Activated naive CD4-positive, alpha-beta T cell treated with anti-CD3 and anti-CD28 coated beads for 36 hours (primary cell): ENCODE measurements around the gene SLC43A3. TPM values are rescaled to one million over a fixed set of nuclear protein-coding genes. Genes with fewer than 3 reads are reported as not detected.

Source experiments
- CTCF ChIA-PET: fragments of 350-600 bp; sonication (Branson Sonifier 250); formaldehyde crosslinking; loops from one replicate; lab custom pipeline; 2021; ENCODE audit warnings: antibody characterized with exemption; lab: Charles Lee
- DNase-seq: peaks from one replicate; pipeline ENCODE4 v3.0.0-alpha.2; 2020
- H3K27ac Mint-ChIP-seq: one replicate; pipeline ENCODE4 v1.8.0; 2021; ENCODE audit warnings: mild to moderate bottlenecking, mixed read lengths
- H3K27me3 Mint-ChIP-seq: one replicate; pipeline ENCODE4 v1.8.0; 2021; ENCODE audit warnings: low read depth, mixed read lengths
- H3K36me3 Mint-ChIP-seq: one replicate; pipeline ENCODE4 v1.8.0; 2021; ENCODE audit warnings: low read depth, mixed read lengths
- H3K4me1 Mint-ChIP-seq: one replicate; pipeline ENCODE4 v1.8.0; 2021; ENCODE audit warnings: low read depth, mixed read lengths
- H3K4me3 Mint-ChIP-seq: one replicate; pipeline ENCODE4 v1.8.0; 2021; ENCODE audit warnings: mild to moderate bottlenecking, moderate library complexity, mixed read lengths
- H3K9me3 Mint-ChIP-seq: one replicate; pipeline ENCODE4 v1.8.0; 2021; ENCODE audit warnings: mixed read lengths
- intact Hi-C: fragments of 100-400 bp; cut with micrococcal nuclease; formaldehyde crosslinking; loops from one replicate; pipeline ENCODE4 v1.15.1; 2023
- total RNA-seq, 2 experiments: library from RNA; stranded (reverse); gene quantifications; one replicate each; pipeline ENCODE4 v1.2.3, GENCODE V29; 2021

SLC43A3 gene
- total RNA-seq, 2 experiments from 2014 or later: 116 to 117 TPM

GRCh38 chr11:57390535-57390934 lies 36.4 kb downstream of the SLC43A3 start, which contains the start of gene PRG2:
TSS of gene PRG2 (minus strand) at chr11:57390650. CDS start at chr11:57389944, 706 bp downstream.
- no peaks in the 10 kb centered on the region for H3K9me3 Mint-ChIP-seq
- H3K27me3 Mint-ChIP-seq: no peaks in the 10 kb centered on the region
- H3K4me3 Mint-ChIP-seq: no peak within 1 kb of the TSS
- H3K36me3 Mint-ChIP-seq: peaks cover 2% of the 10 kb centered on the region
- no peak within 1 kb of the TSS for H3K27ac Mint-ChIP-seq
- CTCF ChIA-PET: no interaction called here
- DNase-seq: no peak
- intact Hi-C loops: no loop called here
- H3K4me1 Mint-ChIP-seq: no peaks in the 10 kb centered on the region

GRCh38 chr11:57387289-57388030 lies 39.5 kb downstream of the SLC43A3 start:
- Mint-ChIP-seq H3K9me3 (no peaks in the 10 kb centered on the region), H3K27ac (no peak overlapping the region), H3K36me3 (peaks cover 2% of the 10 kb centered on the region), H3K4me3 (no peak overlapping the region), H3K4me1 (no peaks in the 10 kb centered on the region), H3K27me3 (no peaks in the 10 kb centered on the region)
- DNase-seq: no peak
- CTCF ChIA-PET: no interaction called here
- intact Hi-C loops: no loop called here

GRCh38 chr11:57386178-57386940 lies 40.6 kb downstream of the SLC43A3 start:
- CTCF ChIA-PET: no interaction called here
- no peaks in the 10 kb centered on the region for H3K27me3 Mint-ChIP-seq
- H3K4me1 Mint-ChIP-seq: no peaks in the 10 kb centered on the region
- peaks cover 2% of the 10 kb centered on the region for H3K36me3 Mint-ChIP-seq
- no peak overlapping the region for H3K4me3 Mint-ChIP-seq
- no peaks in the 10 kb centered on the region for H3K9me3 Mint-ChIP-seq
- DNase-seq: no peak
- intact Hi-C loops: no loop called here
- H3K27ac Mint-ChIP-seq: no peak overlapping the region

GRCh38 chr11:57380975-57381374 lies 45.9 kb downstream of the SLC43A3 start, which contains the start of gene PRG3:
TSS of gene PRG3 (minus strand) at chr11:57381150. CDS start at chr11:57380708, 442 bp downstream.
- DNase-seq: no peak
- no peak within 1 kb of the TSS for H3K4me3 Mint-ChIP-seq
- H3K27ac Mint-ChIP-seq: no peak within 1 kb of the TSS
- no peaks in the 10 kb centered on the region for H3K36me3 Mint-ChIP-seq
- H3K27me3 Mint-ChIP-seq: peaks cover 11% of the 10 kb centered on the region
- intact Hi-C loops: no loop called here
- H3K4me1 Mint-ChIP-seq: no peaks in the 10 kb centered on the region
- H3K9me3 Mint-ChIP-seq: no peaks in the 10 kb centered on the region
- CTCF ChIA-PET: interaction anchor here (0.7 to 1.0 kb wide), 3 partner anchors 20 to 256 kb away, joined by 3 to 7 read pairs (median 3); no protein-coding TSS in a partner anchor

- Mint-ChIP-seq H3K36me3 (no peaks in the 10 kb centered on the region), H3K9me3 (no peaks in the 10 kb centered on the region), H3K4me3 (no peak overlapping the region), H3K4me1 (no peaks in the 10 kb centered on the region), H3K27ac (no peak overlapping the region), H3K27me3 (peaks cover 11% of the 10 kb centered on the region)
- intact Hi-C loops: no loop called here
- CTCF ChIA-PET: no interaction called here
- DNase-seq: peak; percentile 16
Observed at GRCh38 chr11:57379732-57380131, 47.2 kb downstream of the SLC43A3 start.

- Mint-ChIP-seq H3K36me3 (no peaks in the 10 kb centered on the region), H3K27ac (no peak overlapping the region), H3K9me3 (no peaks in the 10 kb centered on the region), H3K4me3 (no peak overlapping the region), H3K4me1 (no peaks in the 10 kb centered on the region), H3K27me3 (peaks cover 11% of the 10 kb centered on the region)
- CTCF ChIA-PET: interaction anchor here (0.9 to 1.5 kb wide), 3 partner anchors 16 to 82 kb away, joined by 3 read pairs; partner anchors contain the start of gene RTN4RL2
- no peak for DNase-seq
- intact Hi-C loops: no loop called here
Observed at GRCh38 chr11:57378186-57378585, 48.7 kb downstream of the SLC43A3 start.

- H3K27ac Mint-ChIP-seq: no peak overlapping the region
- CTCF ChIA-PET: interaction anchor here (1.3 kb wide), 1 partner anchor 27 kb away, joined by 3 read pairs; no protein-coding TSS in a partner anchor
- peaks cover 11% of the 10 kb centered on the region for H3K27me3 Mint-ChIP-seq
- H3K4me1 Mint-ChIP-seq: no peaks in the 10 kb centered on the region
- DNase-seq: no peak
- H3K4me3 Mint-ChIP-seq: no peak overlapping the region
- intact Hi-C loops: no loop called here
- H3K9me3 Mint-ChIP-seq: no peaks in the 10 kb centered on the region
- H3K36me3 Mint-ChIP-seq: no peaks in the 10 kb centered on the region
Observed at GRCh38 chr11:57377107-57377506, 49.8 kb downstream of the SLC43A3 start.

GRCh38 chr11:57376095-57377090 lies 50.5 kb downstream of the SLC43A3 start:
- H3K4me3 Mint-ChIP-seq: no peak overlapping the region
- no peaks in the 10 kb centered on the region for H3K4me1 Mint-ChIP-seq
- H3K27ac Mint-ChIP-seq: no peak overlapping the region
- DNase-seq: no peak
- intact Hi-C loops: no loop called here
- H3K36me3 Mint-ChIP-seq: no peaks in the 10 kb centered on the region
- H3K27me3 Mint-ChIP-seq: peaks cover 11% of the 10 kb centered on the region
- CTCF ChIA-PET: interaction anchor here (1.3 kb wide), 1 partner anchor 26 kb away, joined by 3 read pairs; no protein-coding TSS in a partner anchor
- no peaks in the 10 kb centered on the region for H3K9me3 Mint-ChIP-seq

GRCh38 chr11:57375490-57375889 lies 51.4 kb downstream of the SLC43A3 start:
- intact Hi-C loops: no loop called here
- H3K27ac Mint-ChIP-seq: no peak overlapping the region
- H3K4me3 Mint-ChIP-seq: no peak overlapping the region
- no peaks in the 10 kb centered on the region for H3K9me3 Mint-ChIP-seq
- H3K4me1 Mint-ChIP-seq: no peaks in the 10 kb centered on the region
- H3K36me3 Mint-ChIP-seq: no peaks in the 10 kb centered on the region
- CTCF ChIA-PET: no interaction called here
- H3K27me3 Mint-ChIP-seq: peaks cover 9% of the 10 kb centered on the region
- no peak for DNase-seq

GRCh38 chr11:57374966-57375365 lies 52.0 kb downstream of the SLC43A3 start:
- Mint-ChIP-seq H3K36me3 (no peaks in the 10 kb centered on the region), H3K9me3 (no peaks in the 10 kb centered on the region), H3K27me3 (peaks cover 7% of the 10 kb centered on the region), H3K27ac (no peak overlapping the region), H3K4me3 (no peak overlapping the region), H3K4me1 (no peaks in the 10 kb centered on the region)
- intact Hi-C loops: no loop called here
- DNase-seq: no peak
- CTCF ChIA-PET: no interaction called here

GRCh38 chr11:57373146-57373545 lies 53.8 kb downstream of the SLC43A3 start:
- Mint-ChIP-seq H3K4me3 (no peak overlapping the region), H3K4me1 (no peaks in the 10 kb centered on the region), H3K9me3 (no peaks in the 10 kb centered on the region), H3K36me3 (no peaks in the 10 kb centered on the region), H3K27ac (no peak overlapping the region), H3K27me3 (peaks cover 3% of the 10 kb centered on the region)
- CTCF ChIA-PET: interaction anchor here (1.0 to 1.2 kb wide), 2 partner anchors 26 to 85 kb away, joined by 3 read pairs; no protein-coding TSS in a partner anchor
- intact Hi-C loops: no loop called here
- DNase-seq: no peak
